ENCODE data around the gene CST8.
"Not testable (repeated sequence)": the region's sequence is repeated elsewhere in the genome, so short reads cannot be mapped to it uniquely, and the experiment has no call there.

Gene CST8, protein sequence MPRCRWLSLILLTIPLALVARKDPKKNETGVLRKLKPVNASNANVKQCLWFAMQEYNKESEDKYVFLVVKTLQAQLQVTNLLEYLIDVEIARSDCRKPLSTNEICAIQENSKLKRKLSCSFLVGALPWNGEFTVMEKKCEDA

DNA sequence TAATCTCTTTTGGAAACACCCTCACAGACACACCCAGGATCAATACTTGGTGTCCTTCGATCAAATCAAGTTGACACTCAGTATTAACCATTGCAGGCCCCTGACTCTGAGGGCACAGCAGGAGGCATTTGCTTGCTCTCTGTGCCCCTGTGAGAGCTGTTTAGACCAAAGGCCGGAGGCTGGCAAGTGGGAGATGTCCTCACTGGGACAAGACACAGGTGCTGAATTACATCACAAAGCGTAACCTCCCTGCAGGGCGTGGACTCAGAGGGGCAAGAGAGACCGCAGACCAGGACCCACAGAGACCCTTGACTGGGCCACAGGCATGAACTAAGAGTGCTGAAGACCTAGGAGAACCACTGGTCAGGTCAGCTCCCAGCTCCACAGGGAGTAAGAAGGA, at the start of gene CST8:
Gene CST8 (plus strand): TSS at position 301 of the 400 bp plus-strand sequence. CDS start 551 bp downstream, outside the sequence.
- DNase-seq: no peak

DNA sequence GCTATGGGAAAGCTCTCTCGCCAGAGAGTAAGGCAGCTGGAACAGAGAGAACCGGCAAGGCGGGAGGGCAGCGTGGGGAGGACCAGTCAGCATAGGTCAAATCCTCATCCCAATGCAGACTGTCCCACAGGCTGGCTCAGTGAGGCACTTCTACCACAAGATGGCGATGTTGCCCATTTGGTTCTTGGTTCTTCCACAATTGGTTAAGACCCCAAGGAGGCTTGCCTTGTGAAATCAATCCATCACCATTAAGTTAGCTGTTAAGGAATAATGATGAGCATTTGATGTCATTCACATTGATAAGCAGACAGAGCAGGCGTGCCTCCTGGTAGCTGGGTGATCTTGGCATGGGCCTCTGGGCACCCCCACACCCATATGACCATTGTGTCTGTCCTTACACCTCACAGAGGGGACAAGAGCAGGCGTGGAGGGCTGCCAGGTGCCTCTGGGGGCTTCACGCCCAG, 49.0 kb upstream of the CST8 start:
- DNase-seq: no peak

DNA sequence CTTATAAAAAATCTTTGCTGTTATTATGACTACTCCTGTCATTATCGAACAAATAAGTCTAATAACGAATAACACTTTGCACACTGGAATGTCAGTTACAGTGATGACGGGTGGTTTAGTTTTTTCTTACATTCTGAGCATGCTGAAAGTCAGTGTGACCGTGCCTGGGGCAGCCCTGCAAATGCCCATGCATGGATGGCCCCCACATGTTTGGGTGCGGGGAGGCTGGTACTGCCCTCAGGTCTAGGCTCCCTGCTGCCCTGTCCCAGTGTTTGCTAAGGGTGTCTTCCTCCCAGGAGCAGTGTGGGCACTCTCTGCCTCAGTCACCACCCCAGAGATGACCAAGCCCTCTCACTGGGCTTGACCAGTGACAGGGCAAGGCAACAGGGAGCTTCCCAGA, 48.5 kb upstream of the CST8 start:
- DNase-seq: no peak

DNA sequence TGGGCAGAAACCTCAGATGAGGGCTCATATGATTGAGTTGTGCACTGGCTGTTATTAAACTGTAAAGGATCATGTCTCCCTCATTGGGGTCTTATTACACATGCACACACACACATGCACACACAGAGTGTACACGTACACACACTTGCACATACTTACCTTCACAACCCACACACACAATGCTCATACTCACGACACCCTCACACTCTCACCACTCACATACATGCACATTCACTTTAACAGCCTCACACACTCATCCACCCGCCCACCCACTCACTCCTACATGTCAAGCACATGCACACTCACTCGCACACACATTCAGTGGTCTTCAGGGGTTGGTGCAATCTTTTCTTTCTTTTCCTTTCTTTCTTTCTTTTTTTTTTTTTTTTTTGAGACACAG, 46.1 kb upstream of the CST8 start:
- no peak for DNase-seq

DNA sequence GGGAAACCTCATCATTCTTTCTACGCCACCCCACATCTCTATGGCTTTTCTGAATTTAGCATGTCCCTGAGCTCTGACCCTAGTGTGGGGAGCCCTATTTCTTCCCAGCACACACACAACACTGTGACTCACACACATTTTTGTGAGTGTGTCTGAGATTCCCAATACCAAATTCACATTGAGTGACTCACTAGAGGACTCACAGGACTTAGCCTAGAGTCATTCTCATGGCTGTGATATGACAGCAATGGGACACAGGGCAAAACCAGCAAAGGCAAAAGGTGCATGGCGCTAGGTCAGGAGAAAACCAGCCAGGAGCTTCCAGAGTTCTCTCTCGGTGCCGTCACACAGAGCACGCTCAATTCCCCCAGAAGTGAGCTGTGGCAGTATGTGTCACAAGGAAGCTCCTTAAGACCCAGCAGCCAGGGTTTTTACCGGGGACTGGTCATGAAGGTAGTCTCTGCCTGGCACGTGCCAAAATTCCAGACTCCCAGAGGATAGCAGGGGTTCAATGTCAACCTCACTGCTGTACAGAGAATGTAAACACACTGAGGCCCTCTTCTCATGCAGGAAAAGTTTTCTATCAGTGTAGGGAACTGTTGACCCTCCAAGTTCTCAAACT, 45.2 kb upstream of the CST8 start:
- no peak for DNase-seq

DNA sequence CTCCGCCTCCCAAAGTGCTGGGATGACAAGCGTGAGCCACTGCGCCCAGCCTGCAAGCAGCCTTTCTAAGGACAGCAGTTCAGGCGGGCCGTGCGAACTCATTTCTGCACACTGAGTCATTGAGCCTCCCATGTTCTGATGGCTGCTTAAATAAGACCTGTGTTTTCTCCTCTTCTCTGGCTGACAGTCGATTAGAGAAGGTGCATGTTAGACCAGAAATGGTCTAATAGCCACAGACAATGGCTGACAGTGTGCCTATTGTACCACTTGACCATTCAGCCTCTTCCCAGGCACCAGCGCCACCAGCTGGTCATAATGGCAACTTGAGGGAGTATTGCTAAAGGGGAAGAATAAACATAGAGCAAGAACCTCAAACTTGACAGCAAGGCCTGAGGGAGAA, 44.4 kb upstream of the CST8 start:
- no peak for DNase-seq

DNA sequence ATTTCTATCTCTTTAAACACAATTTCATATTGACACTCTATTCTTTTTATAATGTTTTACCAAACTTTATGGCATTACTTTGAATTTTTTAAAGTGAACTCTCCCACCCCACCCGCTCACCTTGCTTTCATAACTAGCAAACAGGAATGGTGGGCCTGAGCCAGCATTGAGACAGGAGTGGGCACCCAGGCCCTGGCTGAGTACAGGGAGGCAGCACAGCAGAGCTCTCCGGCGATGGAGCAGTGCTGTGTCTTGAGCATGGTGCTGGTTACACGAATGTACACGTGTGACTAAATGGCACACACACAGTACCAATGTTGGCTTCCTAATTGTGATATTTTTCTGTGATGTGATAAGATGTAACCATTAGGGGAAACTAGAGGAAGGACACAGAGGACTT, 42.8 kb upstream of the CST8 start:
- DNase-seq: no peak

DNA sequence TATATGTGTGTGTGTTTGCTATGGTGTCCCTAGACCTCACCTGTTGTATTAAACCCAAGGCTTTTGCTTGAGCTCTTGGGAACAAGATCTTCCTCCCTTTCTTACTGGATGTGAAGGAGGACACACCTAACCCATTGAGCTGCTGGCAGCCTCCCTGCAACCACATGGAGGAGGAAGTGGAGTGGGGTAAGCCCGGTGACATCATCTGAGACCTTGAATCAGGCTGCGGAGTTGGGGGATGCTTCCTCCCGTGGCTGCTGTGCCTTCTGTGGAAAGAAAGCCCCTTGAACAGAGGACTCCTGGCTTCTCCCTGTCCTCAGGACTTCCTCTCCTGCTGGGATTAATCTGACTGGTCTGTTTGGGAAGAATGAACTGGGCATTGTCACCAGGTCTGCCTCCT, 41.5 kb upstream of the CST8 start:
- DNase-seq: no peak

DNA sequence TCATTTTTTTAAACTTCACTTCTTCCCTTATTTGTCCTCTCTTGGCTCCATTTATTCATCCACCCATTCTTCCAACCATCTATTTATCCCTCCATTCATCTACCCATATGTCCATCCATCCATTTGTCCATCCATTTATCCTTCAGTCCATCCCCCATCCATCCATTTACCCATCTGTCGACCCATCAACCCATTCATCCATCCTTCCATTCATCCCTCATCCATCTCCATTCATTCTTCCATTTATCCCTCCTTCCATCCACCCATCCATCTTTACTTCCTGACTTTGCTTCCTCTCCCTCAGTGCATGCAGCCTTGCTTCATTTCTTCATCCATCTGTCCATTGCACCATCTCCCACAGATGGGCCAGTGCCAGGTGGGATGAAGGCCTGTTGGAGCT, 40.0 kb upstream of the CST8 start:
- no peak for DNase-seq

DNA sequence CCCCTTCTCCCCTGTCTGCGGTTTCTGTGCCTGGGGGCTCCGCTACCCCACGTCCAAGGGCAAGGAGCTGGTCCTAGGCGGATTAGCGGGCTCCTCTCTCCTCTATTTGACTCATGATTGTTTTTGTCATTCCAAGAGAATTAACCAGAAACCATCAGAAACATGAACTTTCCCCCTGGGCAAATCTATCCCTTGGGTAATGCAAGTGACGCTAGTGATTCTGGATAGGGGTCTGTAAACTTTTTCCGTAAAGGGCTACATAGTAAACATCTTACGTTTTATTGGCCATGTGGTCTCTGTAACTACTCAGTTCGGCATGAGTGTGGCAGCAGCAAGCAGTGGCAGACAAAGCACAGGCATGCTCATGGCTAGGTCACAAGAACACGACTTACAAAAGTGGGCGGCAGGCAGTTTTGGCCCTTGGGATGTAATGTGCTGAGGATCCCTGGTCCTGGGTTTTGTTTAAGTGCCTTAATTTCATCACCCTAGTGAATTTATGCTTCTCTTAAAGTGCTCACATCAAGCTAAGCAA, 38.9 kb upstream of the CST8 start:
- DNase-seq: no peak

DNA sequence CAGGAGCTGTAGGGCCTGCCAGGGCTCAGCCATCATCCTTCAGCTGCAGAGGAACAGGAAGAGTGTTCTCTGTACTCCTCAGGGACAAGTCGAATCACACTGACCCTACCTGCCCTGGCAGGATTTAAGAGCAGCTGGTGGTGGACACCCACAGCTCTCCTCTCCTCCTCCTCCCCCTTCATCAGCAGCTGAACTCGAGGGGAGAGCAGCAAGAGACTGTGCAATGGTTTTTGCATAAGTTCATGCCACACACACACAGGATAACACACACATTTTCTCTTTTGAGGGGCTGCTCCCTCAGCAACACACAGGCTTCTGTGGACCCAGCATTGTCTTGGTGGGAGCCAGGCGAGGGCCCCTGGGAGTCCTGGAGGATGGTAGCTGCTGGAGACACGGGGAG, 38.1 kb upstream of the CST8 start, which contains the start of gene CST11:
Gene CST11 (minus strand): TSS at position 101 of the 400 bp plus-strand sequence. CDS start 65 bp downstream, at position 36.
- DNase-seq: no peak

DNA sequence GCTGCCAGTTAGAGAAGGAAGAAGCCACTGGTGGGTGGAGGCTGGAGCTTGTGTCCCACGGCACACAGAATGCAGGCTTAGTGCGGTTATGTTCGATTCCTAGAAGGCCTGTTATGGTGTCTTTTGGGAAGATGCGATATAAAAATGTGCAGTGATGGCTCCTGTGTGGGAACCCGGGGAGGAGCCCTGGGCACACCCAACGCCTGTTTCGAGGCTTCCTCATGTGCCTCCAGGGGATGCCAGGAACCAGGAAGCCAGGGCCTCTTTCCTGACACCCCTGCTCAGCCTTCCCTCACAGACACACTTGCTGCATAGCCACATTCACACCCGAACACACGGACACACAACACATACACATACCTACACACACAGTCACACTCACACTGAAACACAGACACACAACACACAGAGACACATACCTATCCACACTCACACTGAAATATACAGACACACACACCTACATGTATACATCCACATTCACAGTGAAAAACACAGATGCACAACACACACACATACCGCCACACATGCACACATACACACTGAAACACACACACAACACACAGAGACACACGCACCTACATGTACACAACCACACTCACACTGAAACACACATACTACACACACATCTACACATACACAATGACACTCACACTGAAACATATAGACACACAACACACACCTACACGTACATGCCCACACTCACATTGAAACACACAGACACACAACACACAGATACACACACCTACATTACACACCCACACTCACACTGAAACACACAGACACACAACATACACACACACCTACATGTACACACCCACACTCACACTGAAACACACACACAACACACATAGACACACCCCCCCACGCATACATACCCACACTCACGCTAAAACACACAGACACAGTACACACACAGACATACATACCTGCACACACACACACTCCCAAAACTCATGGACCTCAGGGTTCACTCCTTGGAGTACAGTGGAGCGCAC, 37.1 kb upstream of the CST8 start:
- no peak for DNase-seq

DNA sequence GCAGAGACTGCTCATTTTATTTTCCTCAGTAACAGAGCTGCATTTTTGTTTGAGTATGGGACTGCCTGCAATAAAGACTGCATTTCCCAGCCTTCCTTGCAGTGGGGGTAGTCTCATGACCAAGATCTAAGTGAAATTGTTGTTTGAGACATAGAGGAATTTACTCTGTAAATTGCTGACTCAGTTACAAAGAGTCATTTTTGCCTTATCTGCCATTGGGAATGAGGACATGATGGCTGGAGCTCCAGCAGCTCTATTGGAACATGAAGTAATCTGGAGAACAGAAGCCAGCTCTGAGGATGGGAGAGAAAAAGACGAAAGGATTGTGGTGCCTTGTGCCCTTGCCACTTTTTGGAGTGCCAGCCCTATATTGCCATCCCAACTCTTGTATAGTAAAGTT, 36.1 kb upstream of the CST8 start:
- no peak for DNase-seq

DNA sequence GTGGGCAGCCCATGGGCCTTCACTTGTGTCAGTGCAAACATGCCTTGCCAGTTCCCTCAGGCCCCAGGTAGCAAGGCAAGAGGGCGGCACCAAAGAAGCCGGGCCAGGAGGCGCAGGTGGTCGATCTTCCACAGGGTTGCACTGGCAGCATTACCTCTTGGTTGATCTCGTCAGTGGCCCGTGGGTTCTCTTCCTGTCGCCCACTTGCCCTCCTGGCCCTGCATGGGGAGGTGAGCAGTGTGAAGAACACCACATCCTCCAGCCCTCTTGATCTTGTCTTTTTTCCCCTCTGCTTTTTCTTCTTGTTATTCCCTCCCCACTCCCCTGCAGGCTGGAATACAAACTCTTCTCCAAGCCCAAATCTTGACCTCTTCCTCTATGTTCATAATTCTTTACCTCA, 35.3 kb upstream of the CST8 start:
- no peak for DNase-seq

DNA sequence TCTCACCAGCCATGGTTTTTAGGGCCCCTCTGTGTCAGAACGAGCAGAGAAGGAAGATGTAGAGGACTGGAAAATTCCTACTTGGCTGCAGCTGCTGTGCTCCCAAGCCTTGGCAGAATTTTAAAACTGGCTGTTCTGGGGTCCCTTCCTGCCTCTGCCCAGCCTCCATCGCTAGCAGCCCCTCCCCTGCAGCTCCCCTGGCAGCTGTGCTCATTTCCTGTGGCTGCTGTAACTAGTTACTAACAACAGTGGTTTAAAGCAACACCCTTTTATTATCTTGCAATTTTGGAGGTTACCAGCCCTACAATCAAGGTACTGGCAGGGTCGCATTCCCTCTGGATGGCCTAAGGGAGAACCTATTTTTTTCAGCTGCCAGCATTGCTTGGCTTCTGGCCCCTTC, 34.5 kb upstream of the CST8 start:
- no peak for DNase-seq

DNA sequence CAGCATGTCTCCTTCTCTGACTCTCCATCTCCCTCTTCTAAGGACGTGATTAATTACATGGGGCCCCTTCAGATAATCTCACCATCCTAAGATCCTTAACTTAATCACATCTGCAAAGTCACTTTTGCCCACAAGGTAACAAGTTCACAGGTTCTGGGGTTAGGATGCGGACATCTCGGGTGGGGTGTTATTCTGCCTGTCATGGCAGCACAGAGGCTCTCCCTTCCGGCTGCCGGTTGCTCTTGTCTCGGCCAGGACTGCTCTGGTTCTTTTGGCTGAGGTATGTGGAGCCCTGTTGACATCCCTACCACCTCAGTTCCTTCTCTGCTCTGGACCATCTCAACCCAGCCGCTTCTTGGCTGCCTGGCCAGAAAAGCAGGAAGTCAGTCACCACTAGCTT, 34.0 kb upstream of the CST8 start:
- DNase-seq: no peak

DNA sequence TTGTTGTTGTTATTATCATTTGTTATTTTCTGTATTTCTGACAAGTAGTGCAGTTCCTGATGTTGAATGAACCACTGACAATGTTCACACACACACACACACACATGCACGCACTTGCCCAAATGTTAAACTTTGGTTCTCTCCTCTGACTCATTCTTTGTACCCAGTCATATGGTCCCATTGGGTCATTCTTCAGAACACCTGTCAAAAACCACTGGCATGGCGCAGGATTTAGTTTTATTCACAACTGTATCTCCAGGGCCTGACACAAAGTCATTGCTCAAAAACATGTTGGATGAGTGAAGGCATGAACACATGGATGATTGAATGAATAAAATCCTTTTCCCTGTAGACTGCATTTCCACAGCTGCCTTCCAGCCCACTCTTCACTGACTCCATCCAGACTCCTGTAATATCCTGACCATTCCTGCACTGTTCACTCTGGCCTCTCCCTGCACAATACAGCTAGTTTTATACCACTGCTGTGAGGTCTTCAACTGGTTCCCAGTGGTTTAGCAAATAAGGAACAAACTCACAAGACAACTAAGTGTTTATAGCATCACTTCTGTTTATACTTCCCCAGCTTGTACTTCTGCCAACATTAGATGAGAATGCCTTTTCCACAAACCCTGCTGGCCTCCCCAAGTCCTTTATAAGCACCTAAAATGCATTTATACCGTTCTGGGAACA, 31.3 kb upstream of the CST8 start:
- DNase-seq: no peak

DNA sequence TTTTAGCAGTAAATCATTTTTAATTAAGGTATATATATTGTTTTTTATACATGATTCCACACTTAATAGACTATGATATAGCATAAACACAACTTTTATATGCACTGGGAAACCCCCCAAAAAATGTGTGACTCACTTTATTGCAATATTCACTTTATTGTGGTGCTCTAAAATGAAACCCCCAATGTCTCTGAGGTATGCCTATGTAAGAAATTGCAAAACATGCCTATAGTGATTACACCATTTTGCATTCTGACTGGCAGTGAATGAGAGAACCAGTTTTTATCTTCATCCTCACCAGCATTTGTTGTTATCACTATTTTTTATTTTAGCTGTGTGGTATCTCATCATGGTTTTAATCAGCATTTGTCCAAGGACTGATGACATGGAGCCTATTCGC, 29.7 kb upstream of the CST8 start:
- DNase-seq: no peak

DNA sequence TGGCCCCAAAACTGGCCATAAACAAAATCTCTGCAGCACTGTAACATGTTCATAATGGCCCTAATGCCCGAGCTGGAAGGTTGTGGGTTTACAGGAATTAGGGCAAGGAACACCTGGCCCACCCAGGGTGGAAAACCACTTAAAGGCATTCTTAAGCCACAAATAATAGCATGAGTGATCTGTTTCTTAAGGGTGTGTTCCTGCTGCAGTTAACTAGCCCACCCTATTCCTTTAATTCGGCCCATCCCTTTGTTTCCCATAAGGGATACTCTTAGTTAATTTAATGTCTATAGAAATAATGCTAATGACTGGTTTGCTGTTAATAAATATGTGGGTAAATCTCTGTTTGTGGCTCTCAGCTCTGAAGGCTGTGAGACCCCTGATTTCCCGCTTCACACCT, 24.0 kb upstream of the CST8 start:
- not testable (repeated sequence) for DNase-seq

DNA sequence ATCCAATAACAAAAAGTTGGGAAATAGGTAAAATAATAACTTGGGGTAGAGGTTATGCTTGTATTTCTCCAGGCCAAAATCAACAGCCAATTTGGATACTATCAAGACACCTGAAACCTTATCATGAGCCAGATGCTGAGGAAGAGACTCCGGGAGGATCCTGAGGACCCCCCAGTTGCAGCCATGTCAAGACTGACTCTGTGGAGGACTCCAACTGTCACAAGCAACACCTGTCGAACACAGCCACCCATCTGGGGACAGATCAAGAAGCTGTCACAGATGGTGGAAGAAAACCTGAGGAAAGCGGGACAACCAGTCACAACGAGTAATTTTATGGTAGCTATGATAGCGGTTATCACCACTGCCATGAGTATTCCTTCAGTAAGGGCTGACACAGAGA, 18.6 kb upstream of the CST8 start:
- not testable (repeated sequence) for DNase-seq

DNA sequence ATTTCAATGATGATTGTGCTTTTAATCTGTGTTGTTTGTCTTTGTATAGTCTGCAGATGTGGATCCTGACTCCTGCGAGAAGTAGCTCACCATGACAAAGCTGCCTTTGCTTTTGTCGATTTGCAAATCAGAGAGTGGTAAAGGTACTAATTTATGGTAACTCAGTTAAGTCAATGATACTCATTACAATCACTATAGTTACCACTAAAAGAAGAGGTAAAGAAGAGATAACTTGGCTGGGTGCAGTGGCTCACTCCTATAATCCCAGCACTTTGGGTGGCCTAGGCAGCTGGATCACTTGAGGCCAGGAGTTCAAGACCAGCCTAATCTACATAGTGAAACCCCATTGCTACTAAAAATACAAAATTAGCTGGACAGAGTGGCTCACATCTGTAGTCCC, 17.6 kb upstream of the CST8 start:
- DNase-seq: not testable (repeated sequence)

DNA sequence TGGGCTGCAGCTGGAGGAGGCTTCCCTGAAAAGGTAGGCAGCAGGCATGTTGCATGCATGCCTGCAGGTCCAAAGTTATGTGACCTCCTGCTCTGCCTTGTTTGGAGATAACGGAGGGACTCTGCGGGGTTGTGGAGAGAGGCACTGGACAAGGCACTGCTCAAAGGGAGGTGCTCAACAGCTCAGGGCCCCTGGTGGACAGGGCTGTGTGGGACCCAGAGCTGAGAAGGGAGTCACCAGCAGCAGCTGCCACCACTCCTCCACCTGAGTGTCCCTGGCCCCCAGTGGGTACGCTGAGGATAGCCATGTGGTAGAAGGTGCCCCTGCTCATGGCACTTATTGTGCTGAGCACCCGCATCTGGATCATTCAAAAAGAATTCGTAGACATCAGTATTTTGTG, 15.5 kb upstream of the CST8 start:
- no peak for DNase-seq
